Stimulated activated CD4-positive, alpha-beta T cell treated with anti-CD3 and anti-CD28 coated beads, Interleukin-2, amount 100 ng/mL, for 4 hours (primary cell): ENCODE measurements around the gene PCIF1.
A peak's percentile ranks its signal among the peaks of the same experiment; 100 is the strongest.
"Not testable (repeated sequence)": the region's sequence is repeated elsewhere in the genome, so short reads cannot be mapped to it uniquely, and the experiment has no call there.

Source experiments
- DNase-seq: peaks from one replicate; pipeline ENCODE4 v3.0.0-alpha.2; 2020; ENCODE audit warnings: low read depth

The PCIF1 gene

DNA sequence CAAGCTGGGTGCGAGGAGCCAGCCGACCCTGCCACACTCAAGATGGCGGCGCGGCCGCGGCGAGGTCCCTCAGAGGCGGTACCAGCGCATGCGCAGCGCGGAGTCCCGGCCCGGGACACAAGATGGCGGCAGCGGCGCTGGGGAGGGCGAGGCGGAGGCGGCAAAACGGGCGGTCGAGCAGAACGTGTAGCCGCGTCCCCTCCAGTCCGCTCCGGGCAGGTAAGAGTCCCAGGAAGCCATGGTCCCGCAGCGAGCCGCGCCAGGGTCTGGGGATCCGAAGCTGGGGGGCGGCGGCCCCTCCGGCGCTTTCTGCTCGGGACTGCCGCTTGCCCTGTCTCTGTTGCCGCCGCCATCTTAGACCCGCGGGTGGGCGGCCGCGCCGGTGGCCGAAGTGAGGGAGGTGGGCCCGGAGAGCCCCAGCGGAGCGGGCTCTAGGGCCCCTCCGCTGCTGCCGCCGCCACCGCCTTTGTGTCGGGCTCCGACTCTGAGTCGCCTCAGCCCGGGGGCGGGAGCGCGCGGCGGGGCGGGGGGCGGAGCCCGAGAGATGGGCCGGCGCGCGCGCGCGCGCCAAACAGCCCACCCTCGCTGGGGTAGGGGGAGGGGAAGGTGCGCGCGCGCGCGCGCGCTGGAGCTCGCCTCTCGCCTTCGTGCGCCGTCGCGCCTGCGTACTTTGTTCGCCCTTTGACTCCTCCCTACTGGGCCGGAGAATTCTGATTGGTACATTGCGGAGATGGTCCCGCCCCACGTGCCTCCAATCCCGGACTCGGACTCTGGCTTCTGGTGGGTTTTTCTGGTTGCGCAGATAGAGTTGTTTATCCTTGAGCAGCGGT is at the start of gene PCIF1:
PCIF1 (plus strand) TSS at position 98 of the 830 bp plus-strand sequence. CDS start 4,317 bp downstream, outside the sequence.
- DNase-seq = peak; percentile 96

DNA sequence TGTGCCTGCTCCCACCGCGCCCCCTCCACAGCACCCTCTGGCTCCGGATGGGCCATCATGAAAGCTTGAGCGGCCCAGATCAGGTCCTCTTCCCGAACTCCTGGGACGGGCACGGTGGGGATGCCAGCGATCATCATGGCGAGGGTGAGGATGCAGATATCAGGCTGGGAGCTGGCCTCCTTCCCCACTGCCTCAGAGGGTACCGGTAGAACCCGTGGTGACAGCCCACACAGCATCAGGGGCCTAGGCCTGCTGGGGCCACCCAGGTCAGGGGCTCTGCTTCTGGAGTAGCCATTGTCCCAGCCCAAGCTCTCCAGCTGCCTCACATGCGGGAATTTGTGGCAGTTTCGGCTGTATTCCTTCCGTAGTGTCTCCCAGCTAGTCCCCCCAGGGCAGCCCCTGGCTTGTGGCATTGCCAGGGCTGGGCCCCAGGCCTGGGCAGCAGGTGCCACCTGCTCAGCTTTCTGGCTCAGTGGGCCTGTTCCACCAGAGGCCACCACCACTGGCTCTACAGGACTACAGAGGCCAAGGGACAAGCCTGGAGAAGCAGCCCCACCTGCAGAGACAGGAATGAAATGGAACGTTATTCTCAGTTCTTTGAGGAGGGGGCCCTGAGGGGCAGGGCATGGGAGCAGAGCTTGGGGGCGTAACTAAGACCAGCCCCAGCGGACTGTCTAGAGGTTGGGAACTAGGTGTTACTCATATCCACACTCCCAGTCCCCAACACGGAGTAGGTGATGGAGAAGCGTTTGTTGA is 47.7 kb upstream of the PCIF1 start:
- DNase-seq = no peak

DNA sequence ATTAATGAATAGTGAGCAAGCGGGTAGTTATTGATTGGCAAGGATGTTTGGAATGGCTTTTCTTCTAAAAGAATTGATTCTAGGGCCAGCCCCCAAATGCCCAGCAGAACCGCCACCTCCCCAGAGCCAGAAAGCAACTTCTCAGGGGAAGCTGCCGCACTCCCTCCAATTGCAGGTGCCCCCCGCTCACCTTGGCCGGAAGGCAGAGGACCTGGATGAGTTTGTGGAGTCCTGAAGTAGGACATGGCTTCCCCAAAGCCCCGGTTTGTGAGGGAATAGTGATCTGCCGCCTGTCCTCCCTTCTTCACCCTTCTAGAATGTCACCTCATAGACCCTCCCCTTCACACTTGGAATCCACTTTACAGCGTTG is 47.2 kb upstream of the PCIF1 start, which contains the start of gene SPATA25:
SPATA25 (minus strand) TSS at position 277 of the 370 bp plus-strand sequence; CDS start at position 245, 32 bp downstream.
- DNase-seq = no peak

DNA sequence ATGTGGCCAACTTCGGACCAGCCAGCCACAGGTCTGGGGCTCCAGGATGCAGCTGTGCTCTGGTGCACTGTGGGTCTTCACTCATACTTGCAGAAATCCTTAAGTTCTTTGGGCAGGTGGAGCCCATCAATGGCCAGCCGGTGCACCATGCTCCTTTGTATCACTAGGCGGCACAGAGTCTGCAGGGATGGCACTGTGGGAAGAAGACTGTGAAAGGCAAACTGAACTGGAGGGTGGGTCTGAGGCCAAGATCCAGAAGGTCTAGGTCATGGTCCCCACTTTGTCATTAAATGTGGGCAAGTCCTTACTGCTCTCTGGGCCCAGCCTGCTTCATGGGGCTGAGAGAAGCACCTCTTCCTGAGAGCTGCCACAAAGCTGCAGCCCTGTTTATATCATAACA is 45.8 kb upstream of the PCIF1 start:
- DNase-seq = no peak

DNA sequence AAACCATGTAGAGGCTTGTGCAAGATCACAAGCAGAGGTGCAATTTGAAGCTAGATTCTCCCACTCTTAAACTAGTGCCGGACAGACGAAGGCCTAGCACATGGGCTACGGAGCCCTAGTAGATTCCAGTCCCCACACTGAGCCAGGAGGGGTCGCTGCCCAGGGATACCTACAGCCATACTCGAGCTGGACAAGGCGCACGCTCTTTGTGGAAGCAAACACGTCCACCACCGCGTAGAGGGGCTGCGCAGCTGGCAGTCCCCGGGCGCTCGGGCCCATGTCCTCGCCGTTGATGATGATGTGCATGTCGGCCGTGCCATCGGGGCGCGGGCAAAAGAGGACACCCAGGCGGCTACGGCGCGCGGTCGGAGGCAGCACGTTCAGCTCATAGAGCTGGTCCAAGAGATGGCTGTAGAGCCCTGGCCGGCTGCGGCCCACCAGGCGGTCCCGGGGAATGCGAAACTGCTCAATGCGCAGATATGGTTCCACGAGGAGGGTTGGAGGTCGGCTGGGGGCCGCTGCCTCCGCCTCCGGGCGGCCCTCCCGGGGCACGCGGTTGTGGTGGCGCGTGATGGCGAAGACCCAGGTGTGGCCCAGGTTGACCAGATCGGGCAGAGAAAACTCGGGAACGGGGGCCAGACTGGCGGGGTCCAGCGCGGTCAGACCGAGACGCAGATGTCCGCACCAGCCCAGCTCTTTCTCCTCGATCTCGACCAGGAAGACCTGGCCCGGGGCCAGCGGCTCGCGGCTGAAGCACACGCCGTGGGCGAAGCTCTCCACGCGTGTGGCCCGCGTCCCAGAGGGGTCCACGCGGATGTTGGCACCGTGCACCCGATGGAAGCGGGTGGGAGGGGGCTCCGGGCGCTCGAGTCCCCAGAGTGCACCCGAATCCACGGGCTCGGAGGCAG is 44.2 kb upstream of the PCIF1 start:
- DNase-seq = peak; percentile 27

DNA sequence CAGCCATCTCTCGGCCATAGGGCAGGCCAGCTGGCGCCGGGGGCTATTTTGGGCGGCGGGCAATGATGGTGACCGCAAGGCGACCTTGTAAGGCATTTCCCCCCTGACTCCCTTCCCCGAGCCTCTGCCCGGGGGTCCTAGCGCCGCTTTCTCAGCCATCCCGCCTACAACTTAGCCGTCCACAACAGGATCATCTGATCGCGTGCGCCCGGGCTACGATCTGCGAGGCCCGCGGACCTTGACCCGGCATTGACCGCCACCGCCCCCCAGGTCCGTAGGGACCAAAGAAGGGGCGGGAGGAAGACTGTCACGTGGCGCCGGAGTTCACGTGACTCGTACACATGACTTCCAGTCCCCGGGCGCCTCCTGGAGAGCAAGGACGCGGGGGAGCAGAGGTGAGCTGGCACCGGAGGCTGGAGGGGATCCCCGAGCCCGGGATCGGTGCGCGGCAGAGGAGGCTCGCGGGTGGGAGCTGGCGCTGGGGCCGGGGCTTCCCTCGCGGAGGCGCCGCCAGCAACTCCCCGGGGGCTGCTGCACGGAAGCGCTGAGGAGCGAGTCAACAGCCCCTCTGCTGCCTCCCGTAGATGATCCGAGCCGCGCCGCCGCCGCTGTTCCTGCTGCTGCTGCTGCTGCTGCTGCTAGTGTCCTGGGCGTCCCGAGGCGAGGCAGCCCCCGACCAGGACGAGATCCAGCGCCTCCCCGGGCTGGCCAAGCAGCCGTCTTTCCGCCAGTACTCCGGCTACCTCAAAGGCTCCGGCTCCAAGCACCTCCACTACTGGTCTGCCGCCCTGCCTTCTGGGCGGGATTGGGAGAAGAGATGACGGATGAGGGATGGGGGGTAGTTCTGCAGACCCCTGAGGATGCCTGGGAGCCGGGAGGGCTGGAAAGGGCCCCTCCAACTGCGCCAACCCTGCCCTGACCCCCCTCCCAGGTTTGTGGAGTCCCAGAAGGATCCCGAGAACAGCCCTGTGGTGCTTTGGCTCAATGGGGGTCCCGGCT is 43.2 kb upstream of the PCIF1 start, which contains the start of the genes CTSA and NEURL2:
CTSA (plus strand) TSS at position 351 of the 999 bp plus-strand sequence; CDS start at position 585, 234 bp downstream.
NEURL2 (minus strand) TSS at position 224 of the 999 bp plus-strand sequence; CDS start at position 7, 217 bp downstream.
- peak; percentile 83 for DNase-seq

DNA sequence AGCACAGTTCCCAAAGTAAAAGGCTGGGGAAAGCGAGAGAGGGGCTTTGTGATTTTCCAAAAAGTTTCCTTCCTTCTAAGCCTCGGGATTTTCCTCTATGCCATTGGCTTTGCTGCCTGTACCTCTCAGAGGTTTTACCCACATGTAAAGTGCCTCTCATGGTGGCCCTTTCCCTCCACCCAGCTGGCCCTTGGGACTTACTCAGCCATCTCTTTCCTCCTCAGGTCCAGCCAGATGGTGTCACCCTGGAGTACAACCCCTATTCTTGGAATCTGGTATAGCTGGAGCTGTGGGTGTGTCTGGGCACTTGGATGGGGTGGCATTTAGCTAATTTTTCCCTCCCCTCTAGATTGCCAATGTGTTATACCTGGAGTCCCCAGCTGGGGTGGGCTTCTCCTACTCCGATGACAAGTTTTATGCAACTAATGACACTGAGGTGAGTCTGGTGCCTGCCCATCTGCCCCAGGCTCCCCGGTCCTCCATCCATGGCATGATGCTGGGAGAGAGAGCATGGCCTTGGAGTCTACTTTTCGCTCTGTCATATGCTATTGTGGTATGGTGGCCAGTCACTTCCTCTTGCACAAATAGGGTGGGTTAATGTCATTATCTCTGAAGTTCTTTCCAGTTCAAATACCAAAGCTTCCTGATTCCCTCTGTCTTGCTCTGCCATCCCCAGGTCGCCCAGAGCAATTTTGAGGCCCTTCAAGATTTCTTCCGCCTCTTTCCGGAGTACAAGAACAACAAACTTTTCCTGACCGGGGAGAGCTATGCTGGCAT is 42.2 kb upstream of the PCIF1 start:
- DNase-seq = no peak

DNA sequence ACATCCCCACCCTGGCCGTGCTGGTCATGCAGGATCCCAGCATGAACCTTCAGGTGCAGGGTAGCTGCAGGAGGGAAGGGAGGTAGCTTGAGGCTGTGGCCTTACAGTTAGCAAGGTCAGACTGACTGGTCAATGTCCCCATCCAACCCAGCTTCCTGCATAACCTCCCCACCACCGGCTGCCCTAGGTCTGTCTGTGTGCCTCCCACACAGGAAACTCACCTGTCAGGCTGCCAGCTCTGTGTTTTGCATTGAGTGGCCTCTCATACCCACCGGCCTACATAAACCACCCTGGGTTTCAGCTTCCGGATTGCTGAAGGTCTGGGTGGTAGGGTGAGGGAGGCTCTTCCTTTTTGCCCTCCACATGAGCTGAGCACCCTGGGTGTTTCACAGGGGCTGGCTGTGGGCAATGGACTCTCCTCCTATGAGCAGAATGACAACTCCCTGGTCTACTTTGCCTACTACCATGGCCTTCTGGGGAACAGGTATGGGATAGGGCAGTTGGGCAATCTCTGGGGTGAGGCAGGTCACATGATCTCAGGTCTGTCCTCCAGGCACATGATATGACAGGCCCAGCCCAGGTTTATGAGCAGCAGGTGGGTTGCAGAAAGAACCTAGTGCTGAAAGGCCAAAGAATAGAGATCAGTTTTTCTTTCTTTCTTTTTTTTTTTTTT is 41.5 kb upstream of the PCIF1 start:
- no peak for DNase-seq

DNA sequence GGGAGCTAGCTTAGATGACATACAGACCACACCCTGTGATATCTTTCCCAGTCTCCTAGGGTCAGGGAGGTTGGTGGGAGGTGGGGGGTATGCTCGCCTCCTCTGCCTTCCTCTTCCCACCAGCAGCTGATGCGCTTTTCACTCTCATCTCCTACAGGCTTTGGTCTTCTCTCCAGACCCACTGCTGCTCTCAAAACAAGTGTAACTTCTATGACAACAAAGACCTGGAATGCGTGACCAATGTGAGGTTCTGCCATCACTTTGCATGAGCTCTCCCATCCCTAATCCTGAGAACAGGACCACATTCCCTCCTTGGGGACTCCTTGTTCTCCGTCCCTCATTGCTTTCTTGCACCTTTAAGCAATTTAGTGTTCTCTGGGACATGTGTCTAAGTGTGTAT is 40.7 kb upstream of the PCIF1 start:
- DNase-seq = no peak

DNA sequence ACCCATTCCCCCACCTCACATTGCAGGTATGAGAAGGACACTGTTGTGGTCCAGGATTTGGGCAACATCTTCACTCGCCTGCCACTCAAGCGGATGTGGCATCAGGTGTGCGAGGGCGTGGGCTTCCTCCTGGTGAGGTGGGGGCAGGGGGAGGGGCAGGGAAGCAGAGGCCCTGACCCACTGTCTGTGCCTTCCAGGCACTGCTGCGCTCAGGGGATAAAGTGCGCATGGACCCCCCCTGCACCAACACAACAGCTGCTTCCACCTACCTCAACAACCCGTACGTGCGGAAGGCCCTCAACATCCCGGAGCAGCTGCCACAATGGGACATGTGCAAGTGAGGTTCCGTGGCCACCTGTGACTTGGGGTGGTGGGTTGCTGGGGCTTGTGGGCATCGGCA is 39.7 kb upstream of the PCIF1 start:
- DNase-seq = no peak

DNA sequence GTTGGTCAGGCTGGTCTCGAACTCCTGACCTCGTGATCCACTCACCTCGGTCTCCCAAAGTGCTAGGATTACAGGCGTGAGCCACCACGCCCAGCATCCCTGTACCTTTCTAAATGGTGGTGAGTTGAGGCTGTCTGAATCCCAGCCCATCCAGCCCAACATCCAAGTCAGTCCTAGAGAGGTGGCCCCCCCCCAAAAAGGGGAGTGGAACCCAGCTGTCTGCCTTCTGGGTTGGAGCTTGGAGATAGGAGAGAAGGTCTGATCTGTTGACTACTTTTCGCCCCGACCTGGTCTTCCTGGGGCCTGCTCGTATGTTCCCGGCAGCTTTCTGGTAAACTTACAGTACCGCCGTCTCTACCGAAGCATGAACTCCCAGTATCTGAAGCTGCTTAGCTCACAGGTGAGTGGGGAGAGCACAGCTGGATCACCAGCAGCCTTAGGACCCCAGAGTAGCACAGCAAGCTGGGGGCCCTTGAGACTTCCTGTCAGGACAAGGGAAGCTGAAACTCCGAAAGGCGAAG is 37.8 kb upstream of the PCIF1 start:
- no peak for DNase-seq

DNA sequence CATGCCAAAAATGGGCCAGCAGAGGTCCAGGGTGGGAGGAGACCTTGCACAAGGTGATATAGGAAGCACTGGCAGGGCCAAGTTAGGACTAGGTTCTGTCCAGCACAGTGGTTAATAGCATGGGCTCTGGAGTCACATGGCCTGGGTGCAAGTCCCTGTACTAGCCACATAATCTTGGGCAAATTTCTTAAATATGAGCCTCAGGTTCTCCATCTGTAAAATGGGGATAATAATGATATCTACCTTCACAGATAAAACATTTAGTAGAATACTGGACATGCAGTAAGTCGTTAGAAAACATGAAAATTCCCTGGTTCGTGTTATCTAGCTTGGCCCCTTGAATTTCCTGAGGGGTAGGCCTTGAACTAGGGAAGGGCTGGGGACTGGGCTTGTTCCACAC is 37.2 kb upstream of the PCIF1 start:
- DNase-seq = no peak

DNA sequence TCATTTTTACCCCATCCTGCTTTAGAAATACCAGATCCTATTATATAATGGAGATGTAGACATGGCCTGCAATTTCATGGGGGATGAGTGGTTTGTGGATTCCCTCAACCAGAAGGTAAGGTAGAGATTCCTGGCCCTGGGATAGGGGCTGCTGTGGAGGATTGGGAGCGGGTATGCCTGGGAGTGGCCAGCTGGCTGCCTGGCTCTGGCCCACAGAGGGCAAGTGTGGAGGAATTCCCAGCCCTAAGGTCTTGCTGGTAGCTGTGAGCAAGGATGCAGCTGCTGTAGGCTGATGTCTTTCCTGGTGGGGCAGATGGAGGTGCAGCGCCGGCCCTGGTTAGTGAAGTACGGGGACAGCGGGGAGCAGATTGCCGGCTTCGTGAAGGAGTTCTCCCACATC is 36.8 kb upstream of the PCIF1 start:
- no peak for DNase-seq

DNA sequence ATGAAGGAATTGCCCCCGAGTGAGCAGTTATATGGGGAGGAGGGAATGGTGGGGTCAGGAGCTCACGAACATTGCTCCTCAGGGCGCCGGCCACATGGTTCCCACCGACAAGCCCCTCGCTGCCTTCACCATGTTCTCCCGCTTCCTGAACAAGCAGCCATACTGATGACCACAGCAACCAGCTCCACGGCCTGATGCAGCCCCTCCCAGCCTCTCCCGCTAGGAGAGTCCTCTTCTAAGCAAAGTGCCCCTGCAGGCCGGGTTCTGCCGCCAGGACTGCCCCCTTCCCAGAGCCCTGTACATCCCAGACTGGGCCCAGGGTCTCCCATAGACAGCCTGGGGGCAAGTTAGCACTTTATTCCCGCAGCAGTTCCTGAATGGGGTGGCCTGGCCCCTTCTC is 36.2 kb upstream of the PCIF1 start:
- DNase-seq = no peak

DNA sequence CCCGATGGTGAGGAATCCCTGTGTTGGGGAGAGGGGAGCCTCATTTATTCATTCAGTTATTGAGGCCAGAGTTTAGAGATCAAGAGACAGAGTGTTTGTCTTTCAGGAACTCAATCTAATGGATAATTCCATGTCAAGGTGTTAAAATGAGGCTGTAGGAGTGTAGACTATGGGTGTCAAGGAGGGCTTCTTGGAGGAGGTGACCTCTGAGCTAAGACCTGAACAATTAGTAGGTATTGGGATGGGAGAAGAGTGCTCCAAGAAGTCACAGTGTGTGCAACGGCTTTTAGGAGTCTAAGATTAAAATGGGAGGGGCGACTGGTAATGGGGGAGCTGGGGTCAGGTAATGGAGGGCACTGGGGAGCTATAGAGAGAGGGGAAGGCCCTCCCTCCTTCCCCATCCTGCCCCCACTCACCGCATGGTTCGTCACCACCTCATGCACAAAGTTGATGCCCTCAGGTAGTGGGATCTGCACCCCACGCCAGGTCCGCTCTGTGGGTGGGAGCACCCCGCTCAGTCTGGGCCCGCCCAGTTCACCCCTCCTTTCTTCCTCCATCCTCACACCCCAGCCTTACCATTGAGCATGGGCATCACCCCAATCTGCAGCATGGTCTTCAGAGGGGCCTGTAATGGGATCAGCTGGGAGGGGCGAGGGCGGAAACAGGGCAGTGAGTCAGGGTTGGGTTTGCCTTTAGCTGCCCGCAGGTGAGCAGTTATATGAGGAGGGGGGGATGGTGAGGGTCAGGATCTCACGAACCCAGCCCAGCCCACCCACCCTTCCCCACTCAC is 35.2 kb upstream of the PCIF1 start:
- no peak for DNase-seq

DNA sequence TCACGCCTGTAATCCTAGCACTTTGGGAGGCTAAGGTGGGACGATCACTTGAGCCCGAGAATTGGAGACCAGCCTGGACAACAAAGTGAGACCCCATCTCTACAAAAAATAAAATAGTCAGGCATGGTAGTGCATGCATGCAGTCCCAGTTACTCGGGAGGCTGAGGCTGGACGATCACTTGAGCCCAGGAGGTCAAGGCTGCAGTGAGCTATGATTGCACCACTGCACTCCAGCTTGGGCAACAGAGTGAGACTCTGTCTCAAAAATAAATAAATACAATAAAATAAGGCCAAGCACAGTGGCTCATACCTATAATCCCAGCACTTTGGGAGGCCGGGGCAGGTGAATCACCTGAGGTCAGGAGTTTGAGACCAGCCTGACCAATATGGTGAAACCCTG is 33.2 kb upstream of the PCIF1 start:
- not testable (repeated sequence) for DNase-seq

DNA sequence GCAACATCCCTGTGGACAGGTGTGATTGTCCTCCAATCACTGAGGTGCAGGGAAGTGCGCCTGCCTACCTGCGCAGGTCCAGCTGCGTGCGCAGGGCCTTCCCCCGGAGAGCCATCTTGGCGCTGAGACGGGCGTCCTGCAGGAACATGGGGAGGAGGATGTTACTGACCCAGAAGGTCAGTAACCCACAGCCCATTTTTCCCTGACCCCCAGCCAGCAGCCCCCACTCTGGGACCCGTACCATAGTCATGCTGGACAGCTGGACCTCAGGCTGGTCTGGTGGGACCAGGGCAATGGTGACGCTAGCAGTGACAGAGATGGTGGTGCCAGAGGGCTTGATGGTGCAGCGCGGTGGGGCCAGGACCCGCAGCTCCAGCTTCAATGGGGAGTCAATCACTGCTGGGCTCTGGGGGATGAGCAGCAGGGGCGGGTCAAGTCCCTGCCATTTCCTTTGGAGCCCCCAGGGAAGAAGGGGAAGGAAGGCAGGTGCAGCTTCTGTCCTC is 32.2 kb upstream of the PCIF1 start:
- no peak for DNase-seq
